ENCODE measurements around the gene LILRA2. TPM values are rescaled to one million over a fixed set of nuclear protein-coding genes. Genes with fewer than 3 reads are reported as not detected.
A peak's percentile ranks its signal among the peaks of the same experiment; 100 is the strongest.
"Not testable (repeated sequence)": the region's sequence is repeated elsewhere in the genome, so short reads cannot be mapped to it uniquely, and the experiment has no call there.

The LILRA2 gene
- not detected in 2 replicates for total RNA-seq (2014; rRNA removed; shearing (Covaris generic))

GRCh38 chr19:54573330-54573872 is at the start of gene LILRA2:
LILRA2 (plus strand) TSS chr19:54573790; CDS start chr19:54573879, 89 bp downstream.
- DNase-seq (ENCODE audit: low read depth), result no peak

- DNase-seq (ENCODE audit: low read depth), result no peak
Measured at GRCh38 chr19:54525636-54526035, 48.0 kb upstream of the LILRA2 start.

- DNase-seq (ENCODE audit: low read depth), result no peak
Measured at GRCh38 chr19:54526972-54527371, 46.6 kb upstream of the LILRA2 start.

GRCh38 chr19:54530866-54531265 is 42.7 kb upstream of the LILRA2 start:
- DNase-seq (ENCODE audit: low read depth), result no peak

GRCh38 chr19:54532528-54532927 is 41.1 kb upstream of the LILRA2 start:
- no peak for DNase-seq (ENCODE audit: low read depth)

- no peak for DNase-seq (ENCODE audit: low read depth)
Measured at GRCh38 chr19:54533476-54533875, 40.1 kb upstream of the LILRA2 start.

GRCh38 chr19:54534156-54534555 is 39.4 kb upstream of the LILRA2 start:
- DNase-seq (ENCODE audit: low read depth), result no peak

- no peak for DNase-seq (ENCODE audit: low read depth)
Measured at GRCh38 chr19:54535601-54536000, 38.0 kb upstream of the LILRA2 start.

- DNase-seq (ENCODE audit: low read depth), result no peak
Measured at GRCh38 chr19:54536956-54537355, 36.6 kb upstream of the LILRA2 start.

- no peak for DNase-seq (ENCODE audit: low read depth)
Measured at GRCh38 chr19:54541712-54542111, 31.9 kb upstream of the LILRA2 start.

- no peak for DNase-seq (ENCODE audit: low read depth)
Measured at GRCh38 chr19:54548806-54549205, 24.8 kb upstream of the LILRA2 start.

- no peak for DNase-seq (ENCODE audit: low read depth)
Measured at GRCh38 chr19:54549224-54549623, 24.4 kb upstream of the LILRA2 start.

GRCh38 chr19:54551293-54551692 is 22.3 kb upstream of the LILRA2 start:
- DNase-seq (ENCODE audit: low read depth), result no peak

GRCh38 chr19:54551950-54552912 is 21.4 kb upstream of the LILRA2 start:
- no peak for DNase-seq (ENCODE audit: low read depth)

GRCh38 chr19:54552913-54553310 is 20.7 kb upstream of the LILRA2 start:
- DNase-seq (ENCODE audit: low read depth), result no peak

GRCh38 chr19:54554006-54554405 is 19.6 kb upstream of the LILRA2 start:
- DNase-seq (ENCODE audit: low read depth), result no peak

- no peak for DNase-seq (ENCODE audit: low read depth)
Measured at GRCh38 chr19:54554896-54555295, 18.7 kb upstream of the LILRA2 start.

- DNase-seq (ENCODE audit: low read depth), result no peak
Measured at GRCh38 chr19:54556194-54556593, 17.4 kb upstream of the LILRA2 start.

- peak; percentile 22 for DNase-seq (ENCODE audit: low read depth)
Measured at GRCh38 chr19:54558339-54558738, 15.3 kb upstream of the LILRA2 start.

- DNase-seq (ENCODE audit: low read depth), result peak; percentile 49
Measured at GRCh38 chr19:54560881-54561385, 12.7 kb upstream of the LILRA2 start.

- DNase-seq (ENCODE audit: low read depth), result peak; percentile 89
Measured at GRCh38 chr19:54561840-54562239, 11.8 kb upstream of the LILRA2 start.

GRCh38 chr19:54563206-54563605 is 10.4 kb upstream of the LILRA2 start:
- DNase-seq (ENCODE audit: low read depth), result not testable (repeated sequence)

GRCh38 chr19:54570316-54570715 is 3.3 kb upstream of the LILRA2 start:
- no peak for DNase-seq (ENCODE audit: low read depth)
